Activated CD8-positive, alpha-beta memory T cell treated with anti-CD3 and anti-CD28 coated beads, Interleukin-2, amount 50 U/mL, for 24 hours (primary cell): ENCODE measurements around the gene OR3A1.
"Not testable (repeated sequence)": the region's sequence is repeated elsewhere in the genome, so short reads cannot be mapped to it uniquely, and the experiment has no call there.

Experiments used
- DNase-seq: peaks from one replicate; pipeline ENCODE4 v3.0.0-alpha.2; 2020; ENCODE audit errors: extremely low read depth

OR3A1 gene

GRCh38 chr17:3298260-3298659 lies at the start of gene OR3A1:
Gene OR3A1 (minus strand): TSS chr17:3298360. CDS start chr17:3292582, 5,778 bp downstream.
- no peak for DNase-seq

- not testable (repeated sequence) for DNase-seq
Observed at GRCh38 chr17:3342782-3343181, 44.6 kb upstream of the OR3A1 start.

DNA sequence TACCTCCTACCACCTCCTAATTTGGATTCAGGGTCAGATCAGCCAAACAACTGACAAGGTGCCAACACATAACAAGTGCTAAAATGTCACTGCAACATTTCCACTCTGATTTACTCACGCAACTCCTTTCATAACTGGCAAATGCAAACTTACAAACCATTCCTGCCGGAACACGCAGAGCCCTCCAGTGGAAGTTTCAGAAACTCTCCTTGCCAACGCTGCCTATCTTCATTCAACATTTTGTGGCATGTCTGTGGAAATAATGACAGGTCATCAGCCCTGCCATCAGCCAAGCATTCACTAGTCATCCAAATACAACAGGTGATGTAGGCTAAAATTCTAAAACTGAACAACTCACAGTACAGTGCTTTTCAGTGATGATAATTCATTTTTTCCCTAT lies 37.7 kb upstream of the OR3A1 start:
- DNase-seq = no peak

DNA sequence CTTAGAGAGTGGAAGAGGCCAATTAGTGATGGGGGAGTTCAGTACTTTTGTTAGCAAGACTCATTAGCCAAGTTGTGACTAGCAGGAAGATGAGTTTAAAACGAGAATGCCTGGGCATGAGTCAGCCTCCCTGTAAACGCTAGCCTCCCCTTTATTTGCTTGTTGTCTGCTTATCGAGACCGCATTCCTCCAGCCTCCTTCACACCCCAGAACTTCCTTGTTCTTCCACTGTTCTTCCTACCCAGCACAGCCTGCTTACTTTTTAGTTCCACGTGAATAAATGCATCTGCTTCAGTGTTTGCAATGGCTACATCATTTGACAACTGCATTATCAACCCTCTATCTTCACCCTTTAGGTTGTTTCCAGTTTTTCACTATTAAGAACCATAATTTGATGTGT lies 20.2 kb upstream of the OR3A1 start:
- DNase-seq = no peak

DNA sequence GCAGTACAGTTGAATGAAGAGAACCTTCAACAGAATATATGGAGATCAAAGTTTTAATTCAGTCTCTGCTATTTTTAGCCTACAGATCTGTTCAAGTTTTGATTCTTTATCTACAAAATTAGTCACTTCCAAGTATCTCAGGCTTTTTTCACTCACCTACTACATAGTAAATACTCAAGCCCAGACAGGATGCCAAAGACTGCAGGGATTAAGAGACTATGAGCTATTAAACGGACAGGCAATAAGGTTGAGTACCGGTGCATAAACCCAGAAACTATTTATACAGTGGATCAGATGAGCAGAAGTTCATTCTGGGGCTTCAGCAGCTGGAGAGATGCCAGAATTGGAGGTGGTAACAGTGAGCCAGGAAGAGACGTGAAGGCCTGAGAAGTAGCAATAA lies 18.7 kb upstream of the OR3A1 start:
- DNase-seq = no peak

- no peak for DNase-seq
Observed at GRCh38 chr17:3308603-3309002, 10.4 kb upstream of the OR3A1 start.

DNA sequence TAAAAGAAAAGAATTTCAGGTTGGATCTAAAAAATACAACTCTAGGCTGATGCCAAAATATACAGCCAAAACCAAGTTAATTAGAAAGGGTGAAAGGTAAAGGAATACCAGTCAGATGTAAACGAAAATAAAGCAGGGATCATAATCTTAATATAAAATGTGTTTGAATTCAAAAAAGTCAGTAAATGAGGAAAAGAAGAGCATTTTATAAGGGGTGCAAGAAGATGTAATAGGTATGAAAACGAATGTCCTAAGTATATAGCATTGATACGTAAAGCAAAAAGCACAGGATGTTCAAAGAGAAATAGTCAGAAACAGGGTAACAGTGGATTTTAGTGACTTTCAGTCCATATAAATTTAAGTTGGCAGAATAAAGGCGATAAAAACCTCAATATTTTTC lies 2.5 kb downstream of the OR3A1 start:
- DNase-seq = no peak

DNA sequence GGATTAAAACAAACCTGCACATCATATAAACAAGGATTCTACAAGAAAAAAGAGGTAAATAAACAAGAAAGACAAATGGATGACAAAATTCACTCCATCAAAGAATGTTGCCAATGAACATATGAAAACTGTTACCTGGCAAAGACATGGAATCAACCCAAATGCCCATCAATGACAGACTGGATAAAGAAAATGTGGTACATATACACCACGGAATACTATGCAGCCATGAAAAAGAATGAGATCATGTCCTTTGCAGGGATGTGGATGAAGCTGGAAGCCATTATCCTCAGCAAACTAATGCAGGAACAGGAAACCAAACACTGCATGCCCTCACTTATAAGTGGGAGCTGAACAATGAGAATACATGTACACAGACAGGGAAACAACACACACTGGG lies 4.6 kb downstream of the OR3A1 start:
- DNase-seq = not testable (repeated sequence)

DNA sequence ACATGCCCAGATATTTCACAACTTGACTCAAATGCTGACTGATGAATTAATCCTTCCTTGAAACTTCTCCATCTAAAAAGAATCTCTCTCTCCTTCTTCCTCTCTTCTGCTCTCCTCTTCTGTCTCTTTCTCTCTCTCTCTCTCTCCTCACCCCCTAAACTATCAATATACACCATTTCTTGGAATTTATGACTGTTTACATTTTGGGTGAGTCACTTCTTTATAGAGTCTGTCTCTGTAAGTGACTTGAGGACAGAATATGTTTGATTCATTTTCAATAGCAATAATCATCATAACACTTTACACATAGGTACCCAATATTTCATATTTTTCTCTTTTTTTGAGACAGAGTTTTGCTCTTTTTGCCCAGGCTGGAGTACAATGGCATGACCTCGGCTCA lies 15.3 kb downstream of the OR3A1 start:
- DNase-seq = no peak

DNA sequence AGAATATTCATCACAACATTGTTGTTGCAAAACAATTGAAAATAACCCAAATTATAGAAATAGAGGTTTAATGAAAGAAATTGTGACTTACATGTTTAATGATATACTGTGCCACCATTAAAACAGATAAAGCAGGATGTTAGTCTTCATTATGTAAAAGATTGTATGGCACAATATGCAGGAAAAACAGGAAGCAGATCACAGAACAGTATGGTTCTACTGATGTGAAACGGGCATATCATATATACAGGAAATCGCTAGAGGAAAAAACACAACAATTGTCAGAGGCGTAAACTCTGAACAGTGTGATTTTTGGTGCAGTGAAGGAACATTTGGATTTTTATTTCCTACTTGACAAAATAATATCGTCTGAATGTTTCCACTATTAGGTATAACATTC lies 22.0 kb downstream of the OR3A1 start:
- DNase-seq = no peak

GRCh38 chr17:3271072-3271848 lies 26.9 kb downstream of the OR3A1 start:
- DNase-seq = no peak

- DNase-seq = no peak
Observed at GRCh38 chr17:3260600-3260999, 37.6 kb downstream of the OR3A1 start.

- DNase-seq = no peak
Observed at GRCh38 chr17:3260163-3260562, 38.0 kb downstream of the OR3A1 start.

- no peak for DNase-seq
Observed at GRCh38 chr17:3256575-3256974, 41.6 kb downstream of the OR3A1 start.

- DNase-seq = not testable (repeated sequence)
Observed at GRCh38 chr17:3249013-3249412, 49.1 kb downstream of the OR3A1 start.

GRCh38 chr17:3244841-3245240 lies 53.3 kb downstream of the OR3A1 start:
- DNase-seq = not testable (repeated sequence)

GRCh38 chr17:3241044-3241443 lies 57.1 kb downstream of the OR3A1 start:
- DNase-seq = not testable (repeated sequence)
